ENCODE measurements around the gene ACTA2.

The ACTA2 gene

GRCh38 chr10:88954458-88955083 lies 2.0 kb upstream of the ACTA2 start:
- no peak for TF ChIP-seq ZFX (IDR thresholded peaks at IDR 0.05)
- no peak for TF ChIP-seq CTCF (conservative IDR thresholded peaks at IDR 0.05)
- H3K27ac ChIP-seq = no peak overlapping the region

GRCh38 chr10:88953662-88954061 lies 1.1 kb upstream of the ACTA2 start:
- no peak overlapping the region for H3K27ac ChIP-seq
- TF ChIP-seq CTCF (conservative IDR thresholded peaks at IDR 0.05) = no peak
- TF ChIP-seq ZFX (IDR thresholded peaks at IDR 0.05) = no peak

- H3K27ac ChIP-seq = no peak overlapping the region
- TF ChIP-seq ZFX (IDR thresholded peaks at IDR 0.05) (no peak), CTCF (conservative IDR thresholded peaks at IDR 0.05) (no peak)
Observed at GRCh38 chr10:88949912-88950837, 2.4 kb downstream of the ACTA2 start.

GRCh38 chr10:88949051-88949450 lies 3.5 kb downstream of the ACTA2 start:
- TF ChIP-seq CTCF (conservative IDR thresholded peaks at IDR 0.05) (no peak), ZFX (IDR thresholded peaks at IDR 0.05) (no peak)

GRCh38 chr10:88946965-88947590 lies 5.5 kb downstream of the ACTA2 start:
- TF ChIP-seq CTCF (conservative IDR thresholded peaks at IDR 0.05) = no peak
- no peak for TF ChIP-seq ZFX (IDR thresholded peaks at IDR 0.05)
- no peak overlapping the region for H3K27ac ChIP-seq

More at GRCh38 chr10:88949051-88949450, 3.5 kb downstream of the ACTA2 start:
- no peak overlapping the region for H3K27ac ChIP-seq

- no peak overlapping the region for H3K27ac ChIP-seq
- TF ChIP-seq CTCF (conservative IDR thresholded peaks at IDR 0.05) (no peak), ZFX (IDR thresholded peaks at IDR 0.05) (no peak)
Observed at GRCh38 chr10:88946200-88946599, 6.4 kb downstream of the ACTA2 start.

GRCh38 chr10:88944813-88945212 lies 7.8 kb downstream of the ACTA2 start:
- TF ChIP-seq CTCF (conservative IDR thresholded peaks at IDR 0.05) = no peak
- no peak for TF ChIP-seq ZFX (IDR thresholded peaks at IDR 0.05)
- H3K27ac ChIP-seq = no peak overlapping the region

Measured in C4-2B (cell line).